H54 (cell line): Measurements from ENCODE around the gene CDKN2A.

ENCODE experiments used
- DNase-seq: peaks from one replicate; pipeline ENCODE4 v3.0.0; 2011; ENCODE audit warnings: low spot score, mixed read lengths; ENCODE audit not compliant: insufficient read length
- FAIRE-seq: peaks from 3 replicates; lab custom pipeline; 2011; peaks lifted over from hg19 to GRCh38; lab: Jason Lieb, UNC
- POLR2A ChIP-seq: IDR thresholded peaks from 2 replicates; pipeline ENCODE4 v1.6.1; 2011; ENCODE audit warnings: low read depth, mild to moderate bottlenecking, low read length

CDKN2A gene

GRCh38 chr9:21996438-21996837, 2.2 kb upstream of the CDKN2A start:
- FAIRE-seq (no peak), DNase-seq (no peak)
- TF ChIP-seq POLR2A: no peak

GRCh38 chr9:21995666-21996398, 1.6 kb upstream of the CDKN2A start:
- TF ChIP-seq POLR2A: no peak

GRCh38 chr9:21995006-21995665, 944 bp upstream of the CDKN2A start:
- TF ChIP-seq POLR2A: no peak
- DNase-seq (no peak), FAIRE-seq (no peak)

More at GRCh38 chr9:21995666-21996398, 1.6 kb upstream of the CDKN2A start:
- DNase-seq (no peak), FAIRE-seq (no peak)

DNA sequence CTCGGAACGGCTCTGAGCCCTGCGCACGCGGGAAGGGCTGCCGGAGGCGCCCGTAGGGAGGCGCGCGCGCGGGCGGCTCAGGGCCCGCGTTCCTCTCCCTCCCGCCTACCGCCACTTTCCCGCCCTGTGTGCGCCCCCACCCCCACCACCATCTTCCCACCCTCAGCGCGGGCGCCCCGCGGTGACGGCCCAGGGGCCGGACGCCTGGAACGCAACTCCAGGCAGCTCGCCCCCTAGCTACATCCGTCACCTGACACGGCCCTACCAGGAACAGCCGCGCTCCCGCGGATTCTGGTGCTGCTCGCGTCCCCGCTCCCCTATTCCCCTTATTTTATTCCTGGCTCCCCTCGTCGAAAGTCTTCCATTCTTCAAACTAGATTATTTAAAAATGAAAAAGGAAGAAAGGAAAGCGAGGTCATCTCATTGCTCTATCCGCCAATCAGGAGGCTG, 389 bp upstream of the CDKN2A start, which contains the start of gene CDKN2B-AS1:
Gene CDKN2B-AS1 (plus strand): TSS at position 236 of the 450 bp plus-strand sequence.
- FAIRE-seq (no peak), DNase-seq (no peak)
- no peak for TF ChIP-seq POLR2A

- no peak for TF ChIP-seq POLR2A
- FAIRE-seq (no peak), DNase-seq (no peak)
Observed at GRCh38 chr9:21993007-21993406, 1.2 kb downstream of the CDKN2A start.

DNA sequence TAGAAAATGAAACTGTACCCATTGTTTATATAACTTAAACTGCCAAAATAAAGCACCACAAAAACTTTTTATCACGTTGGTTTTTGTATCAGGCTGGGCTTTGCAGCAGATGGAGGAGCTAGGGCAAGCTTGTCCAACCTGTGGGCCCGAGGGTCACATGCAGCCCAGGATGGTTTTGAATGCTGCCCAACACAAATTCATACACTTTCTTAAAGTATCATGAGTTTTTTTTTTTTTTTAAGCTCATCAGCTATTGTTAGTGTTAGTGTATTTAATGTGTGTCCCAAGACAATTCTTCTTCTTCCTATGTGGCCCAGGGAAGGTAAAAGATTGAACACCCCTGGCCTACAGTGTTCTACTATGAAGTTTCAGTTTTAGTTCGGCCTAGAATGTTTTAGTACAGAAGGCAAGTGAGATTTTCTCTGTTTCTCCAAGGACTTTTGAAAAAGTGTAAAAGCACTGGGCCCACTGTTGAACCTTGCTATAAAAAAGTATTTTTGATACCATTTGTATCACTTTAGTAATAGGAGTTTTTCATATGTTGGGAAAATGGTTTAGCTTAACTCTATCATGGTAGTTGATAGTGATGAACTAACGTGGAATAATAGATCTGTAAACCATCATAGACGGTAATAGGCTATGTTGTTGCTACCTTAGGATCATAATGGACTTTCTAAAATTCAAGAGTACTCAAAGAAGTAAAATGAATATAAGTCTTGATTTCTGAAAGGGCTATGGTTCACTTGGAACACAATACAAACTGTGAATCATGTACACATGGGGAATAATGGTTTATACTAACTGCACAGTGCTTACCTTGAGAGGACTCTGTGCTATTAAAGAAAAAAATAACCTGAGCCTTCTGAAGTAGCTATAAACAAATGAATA, 2.9 kb downstream of the CDKN2A start:
- TF ChIP-seq POLR2A: no peak
- no peak for FAIRE-seq
- DNase-seq: no peak

GRCh38 chr9:21989440-21990189, 4.6 kb downstream of the CDKN2A start:
- no peak for DNase-seq
- FAIRE-seq: no peak
- no peak for TF ChIP-seq POLR2A

DNA sequence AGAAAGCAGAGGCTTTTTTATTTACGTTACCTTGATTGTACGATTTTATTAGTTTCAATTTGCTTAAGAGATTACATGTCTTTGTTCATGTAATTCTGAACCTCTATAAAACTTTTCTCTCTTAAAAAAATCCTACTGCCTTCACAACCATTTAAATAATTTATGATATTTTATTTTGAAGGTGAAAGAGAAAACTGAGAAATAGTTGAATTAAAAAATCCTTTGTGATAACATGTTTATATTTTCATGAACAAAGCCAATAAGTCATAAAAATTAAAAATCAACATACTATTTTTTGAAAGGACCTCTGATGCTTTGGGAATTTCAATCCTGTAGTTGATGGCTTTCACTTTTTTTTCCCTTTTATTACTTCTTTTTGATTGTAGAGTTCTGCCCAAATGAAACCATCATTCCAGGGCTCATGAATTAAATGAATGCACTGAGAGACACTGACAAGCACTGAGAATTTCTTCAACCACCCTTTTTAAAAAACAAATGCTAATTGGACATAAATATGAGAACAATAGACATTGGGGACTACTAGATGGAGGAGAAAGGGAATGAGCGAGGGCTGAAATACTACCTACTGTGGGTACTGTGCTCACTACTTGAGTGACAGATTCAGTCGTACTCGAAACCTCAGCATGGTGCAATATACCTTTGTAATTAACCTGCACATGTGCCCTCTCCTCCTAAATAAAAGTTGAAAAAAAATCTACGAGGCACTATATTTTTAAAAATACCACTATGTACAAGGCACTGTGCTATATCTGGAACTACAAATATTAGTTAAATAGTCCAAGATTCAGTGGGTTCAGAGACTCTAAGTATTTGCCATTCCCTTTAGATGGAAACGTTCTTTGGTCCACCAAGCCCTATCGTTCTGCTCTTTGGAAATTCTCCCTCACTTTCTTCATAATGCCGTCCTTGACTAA, 5.9 kb downstream of the CDKN2A start:
- no peak for FAIRE-seq
- DNase-seq: no peak
- TF ChIP-seq POLR2A: no peak

DNA sequence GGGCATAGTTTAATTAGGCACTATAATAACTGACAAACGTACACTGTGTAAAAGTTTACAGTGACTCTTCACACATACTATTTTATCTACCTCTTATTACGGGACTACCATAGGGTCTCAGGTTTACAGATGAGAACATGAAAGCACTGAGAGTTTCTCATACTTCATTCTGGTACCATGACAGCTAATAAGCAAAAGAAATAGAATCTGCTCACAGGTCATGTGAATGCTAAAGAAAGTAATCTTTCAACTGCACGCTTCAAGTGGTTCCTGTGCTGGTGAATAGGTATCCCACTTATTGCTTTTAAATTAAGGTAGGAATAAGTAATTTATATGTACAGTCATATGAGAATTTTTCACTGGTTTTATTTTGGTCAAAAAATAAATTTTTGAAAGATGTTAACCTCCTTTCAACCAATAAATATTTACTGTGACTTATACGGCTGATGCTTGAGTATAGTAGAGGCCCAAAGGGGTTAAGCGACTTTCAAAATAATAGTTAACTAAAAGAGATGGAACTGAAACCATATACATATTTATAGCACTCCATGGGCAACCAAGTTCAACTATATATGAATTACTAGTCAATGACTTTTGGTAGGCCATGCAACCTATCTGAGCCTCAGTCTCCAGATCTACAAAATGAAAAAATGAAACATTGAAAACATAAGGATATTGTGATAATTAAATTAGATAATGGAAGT, 8.1 kb downstream of the CDKN2A start:
- no peak for FAIRE-seq
- no peak for TF ChIP-seq POLR2A

GRCh38 chr9:21984101-21984500, 10.1 kb downstream of the CDKN2A start:
- FAIRE-seq: no peak

More for the DNA sequence above, 8.1 kb downstream of the CDKN2A start:
- no peak for DNase-seq

DNA sequence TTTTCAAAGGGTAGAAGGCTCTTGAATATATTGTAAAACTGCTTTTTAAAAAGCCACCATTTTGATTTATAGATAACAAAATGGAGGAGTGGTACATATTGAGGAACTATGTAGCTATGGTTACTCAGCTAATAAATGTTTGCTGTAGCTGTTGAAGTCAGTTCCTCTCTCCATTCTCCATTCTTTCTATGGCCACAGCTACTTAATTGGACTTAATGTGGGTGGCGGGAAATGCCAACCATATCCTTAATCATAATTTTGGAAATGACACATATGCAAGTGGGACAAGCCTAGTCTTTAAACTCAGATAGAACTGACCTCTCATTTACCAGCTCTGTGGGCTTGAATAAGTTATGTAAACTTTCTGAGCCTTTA, 10.6 kb downstream of the CDKN2A start:
- TF ChIP-seq POLR2A: no peak
- FAIRE-seq: no peak
- DNase-seq: no peak

More at GRCh38 chr9:21984101-21984500, 10.1 kb downstream of the CDKN2A start:
- TF ChIP-seq POLR2A: no peak
- no peak for DNase-seq
